H1 (cell line): ENCODE results near the gene TMEM176B.

Experiments used
- CREB1 ChIP-seq: IDR thresholded peaks from 2 replicates; pipeline ENCODE4 v1.6.1; 2012; ENCODE audit warnings: inconsistent platforms
- FOSL1 ChIP-seq: IDR thresholded peaks from 2 replicates; pipeline ENCODE4 v1.6.1; 2011; ENCODE audit warnings: mild to moderate bottlenecking, low read depth, low read length, moderate library complexity; ENCODE audit not compliant: insufficient read depth
- HDAC6 ChIP-seq: IDR thresholded peaks from one replicate; pipeline ENCODE4 v1.7.1; 2012; ENCODE audit warnings: low read depth, mild to moderate bottlenecking, inconsistent platforms, low read length, moderate library complexity
- MAFK ChIP-seq: IDR thresholded peaks from 2 replicates; pipeline ENCODE4 v1.6.1; 2012; ENCODE audit warnings: low read depth, mild to moderate bottlenecking, improper control_type of control experiment, low read length
- POLR2A ChIP-seq, 2 experiments: IDR thresholded peaks; 1 replicate in 1 of 2; 2 replicates in 1 of 2; pipeline ENCODE4 v1.6.1; 2011; ENCODE audit warnings: low read depth in 2 of 2, low read length in 2 of 2, mild to moderate bottlenecking in 2 of 2; ENCODE audit errors: control extremely low read depth in 1 of 2
- POLR2AphosphoS5 ChIP-seq: IDR thresholded peaks from 2 replicates; pipeline ENCODE4 v1.6.1; 2011; ENCODE audit warnings: low read depth, low read length
- SRF ChIP-seq: IDR thresholded peaks from 2 replicates; pipeline ENCODE4 v1.6.1; 2011; ENCODE audit warnings: mild to moderate bottlenecking, low read depth, low read length, moderate library complexity
- TAF1 ChIP-seq: IDR thresholded peaks from 2 replicates; pipeline ENCODE4 v1.6.1; 2011; ENCODE audit warnings: mild to moderate bottlenecking, low read depth, low read length
- TBP ChIP-seq: IDR thresholded peaks from 2 replicates; pipeline ENCODE4 v1.6.1; 2011; ENCODE audit warnings: low read depth, low read length, improper control_type of control experiment
- TCF12 ChIP-seq: IDR thresholded peaks from 2 replicates; pipeline ENCODE4 v1.6.1; 2011; ENCODE audit warnings: low read depth, mild to moderate bottlenecking, low read length
- YY1 ChIP-seq: IDR thresholded peaks from 2 replicates; pipeline ENCODE4 v1.6.1; 2011; ENCODE audit warnings: low read depth, mild to moderate bottlenecking, low read length
- TF ChIP-seq, protein P1 (sequence below): IDR thresholded peaks from 2 replicates; pipeline ENCODE4 v1.6.1; 2011; ENCODE audit warnings: low read depth, mild to moderate bottlenecking, low read length; ENCODE audit not compliant: insufficient read depth
- TF ChIP-seq, protein P2 (sequence below), 3 experiments: IDR thresholded peaks; 1 replicate in 2 of 3; 2 replicates in 1 of 3; pipeline versions ENCODE4 v1.5.1 to v1.6.1; 2011; ENCODE audit warnings: low read length in 3 of 3, mild to moderate bottlenecking in 3 of 3, inconsistent platforms in 2 of 3, low read depth in 1 of 3, moderate library complexity in 1 of 3; ENCODE audit not compliant: insufficient read depth in 1 of 3; ENCODE audit errors: control extremely low read depth in 1 of 3
- TF ChIP-seq, protein P3 (sequence below): IDR thresholded peaks from 2 replicates; pipeline ENCODE4 v1.6.1; 2011; ENCODE audit warnings: low read length, improper control_type of control experiment

DNA sequence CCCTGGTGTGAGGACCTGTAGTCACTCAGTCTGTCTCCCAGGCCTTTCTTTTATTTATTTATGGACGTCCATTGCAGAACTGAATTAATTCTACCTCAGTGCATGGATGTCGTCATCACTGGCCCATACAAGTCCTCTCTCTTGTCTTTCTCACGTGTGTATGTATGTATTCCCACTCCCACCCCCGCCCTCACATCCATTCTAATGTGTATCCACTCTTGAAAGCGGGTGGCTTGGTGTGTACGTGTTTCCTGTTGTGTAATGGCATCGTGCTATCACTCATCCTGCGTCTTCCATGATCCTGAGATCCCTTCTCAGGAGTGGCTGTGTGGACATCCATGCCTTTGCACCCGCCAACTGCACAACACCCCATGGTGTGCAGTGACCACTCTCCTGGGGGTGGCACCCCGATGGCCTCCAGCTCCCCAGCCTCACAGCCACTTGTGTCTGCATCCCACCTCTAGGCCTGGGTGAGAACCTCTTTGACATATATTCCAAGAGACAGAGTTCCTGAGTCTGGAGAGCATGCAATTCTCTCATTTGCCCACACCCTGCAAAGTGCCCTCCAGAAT lies 49.1 kb upstream of the TMEM176B start:
- TF ChIP-seq SRF = no peak
- no peak for TF ChIP-seq HDAC6
- TF ChIP-seq TBP = no peak
- TF ChIP-seq, protein P1, sequence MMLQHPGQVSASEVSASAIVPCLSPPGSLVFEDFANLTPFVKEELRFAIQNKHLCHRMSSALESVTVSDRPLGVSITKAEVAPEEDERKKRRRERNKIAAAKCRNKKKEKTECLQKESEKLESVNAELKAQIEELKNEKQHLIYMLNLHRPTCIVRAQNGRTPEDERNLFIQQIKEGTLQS = no peak
- TF ChIP-seq POLR2A (IDR thresholded peaks at IDR 0.05; ENCODE audit: control extremely low read depth in 1 of 2, low read depth in 2 of 2, low read length in 2 of 2) = no peak
- TF ChIP-seq, protein P2, sequence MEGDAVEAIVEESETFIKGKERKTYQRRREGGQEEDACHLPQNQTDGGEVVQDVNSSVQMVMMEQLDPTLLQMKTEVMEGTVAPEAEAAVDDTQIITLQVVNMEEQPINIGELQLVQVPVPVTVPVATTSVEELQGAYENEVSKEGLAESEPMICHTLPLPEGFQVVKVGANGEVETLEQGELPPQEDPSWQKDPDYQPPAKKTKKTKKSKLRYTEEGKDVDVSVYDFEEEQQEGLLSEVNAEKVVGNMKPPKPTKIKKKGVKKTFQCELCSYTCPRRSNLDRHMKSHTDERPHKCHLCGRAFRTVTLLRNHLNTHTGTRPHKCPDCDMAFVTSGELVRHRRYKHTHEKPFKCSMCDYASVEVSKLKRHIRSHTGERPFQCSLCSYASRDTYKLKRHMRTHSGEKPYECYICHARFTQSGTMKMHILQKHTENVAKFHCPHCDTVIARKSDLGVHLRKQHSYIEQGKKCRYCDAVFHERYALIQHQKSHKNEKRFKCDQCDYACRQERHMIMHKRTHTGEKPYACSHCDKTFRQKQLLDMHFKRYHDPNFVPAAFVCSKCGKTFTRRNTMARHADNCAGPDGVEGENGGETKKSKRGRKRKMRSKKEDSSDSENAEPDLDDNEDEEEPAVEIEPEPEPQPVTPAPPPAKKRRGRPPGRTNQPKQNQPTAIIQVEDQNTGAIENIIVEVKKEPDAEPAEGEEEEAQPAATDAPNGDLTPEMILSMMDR (IDR thresholded peaks at IDR 0.05; ENCODE audit: control extremely low read depth in 1 of 3, insufficient read depth in 1 of 3, low read depth in 1 of 3, low read length in 3 of 3) = no peak
- TF ChIP-seq, protein P3, sequence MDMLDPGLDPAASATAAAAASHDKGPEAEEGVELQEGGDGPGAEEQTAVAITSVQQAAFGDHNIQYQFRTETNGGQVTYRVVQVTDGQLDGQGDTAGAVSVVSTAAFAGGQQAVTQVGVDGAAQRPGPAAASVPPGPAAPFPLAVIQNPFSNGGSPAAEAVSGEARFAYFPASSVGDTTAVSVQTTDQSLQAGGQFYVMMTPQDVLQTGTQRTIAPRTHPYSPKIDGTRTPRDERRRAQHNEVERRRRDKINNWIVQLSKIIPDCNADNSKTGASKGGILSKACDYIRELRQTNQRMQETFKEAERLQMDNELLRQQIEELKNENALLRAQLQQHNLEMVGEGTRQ = no peak
- TF ChIP-seq CREB1 = no peak
- TF ChIP-seq POLR2AphosphoS5 = no peak
- no peak for TF ChIP-seq TCF12
- TF ChIP-seq YY1 = no peak
- TF ChIP-seq TAF1 = no peak
- TF ChIP-seq FOSL1 = no peak
- TF ChIP-seq MAFK = no peak
